ENCODE measurements around the gene TET2.

The TET2 gene

GRCh38 chr4:105179539-105180401 is 33.1 kb downstream of the TET2 start:
- peaks cover 38% of the 10 kb centered on the region for H3K4me1 Mint-ChIP-seq (ENCODE audit: low read depth)
- intact Hi-C loops (cut with micrococcal nuclease): no loop called here
- peaks cover 19% of the 10 kb centered on the region for H3K9me3 Mint-ChIP-seq
- H3K27ac Mint-ChIP-seq: no peak overlapping the region
- H3K36me3 Mint-ChIP-seq (ENCODE audit: low read depth): peaks cover 57% of the 10 kb centered on the region
- H3K4me3 Mint-ChIP-seq: no peak overlapping the region
- no peaks in the 10 kb centered on the region for H3K27me3 Mint-ChIP-seq

DNA sequence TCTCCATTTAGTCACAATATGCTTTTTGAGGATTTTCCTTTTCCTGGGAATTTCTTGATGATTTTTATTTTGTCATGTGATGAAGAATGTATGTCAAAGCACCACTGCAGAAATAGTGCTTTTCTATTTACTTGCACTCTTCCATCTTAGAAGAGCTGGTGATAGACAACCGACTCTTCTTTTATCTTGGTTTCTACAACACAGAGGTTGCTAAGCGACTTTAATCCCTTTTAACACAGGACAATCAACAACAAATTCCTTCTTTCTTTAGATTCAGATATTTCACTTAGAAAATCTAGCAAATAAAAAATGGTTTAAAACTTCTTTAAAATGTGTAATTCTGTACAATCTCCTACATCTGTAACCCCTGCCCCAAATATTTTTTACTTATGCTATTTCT is 34.6 kb downstream of the TET2 start:
- Mint-ChIP-seq H3K27me3 (no peaks in the 10 kb centered on the region), H3K27ac (peak overlapping the region; percentile 3), H3K36me3 (ENCODE audit: low read depth) (peaks cover 54% of the 10 kb centered on the region), H3K4me1 (ENCODE audit: low read depth) (peaks cover 37% of the 10 kb centered on the region), H3K4me3 (no peak overlapping the region), H3K9me3 (peaks cover 7% of the 10 kb centered on the region)
- intact Hi-C loops (cut with micrococcal nuclease): no loop called here

DNA sequence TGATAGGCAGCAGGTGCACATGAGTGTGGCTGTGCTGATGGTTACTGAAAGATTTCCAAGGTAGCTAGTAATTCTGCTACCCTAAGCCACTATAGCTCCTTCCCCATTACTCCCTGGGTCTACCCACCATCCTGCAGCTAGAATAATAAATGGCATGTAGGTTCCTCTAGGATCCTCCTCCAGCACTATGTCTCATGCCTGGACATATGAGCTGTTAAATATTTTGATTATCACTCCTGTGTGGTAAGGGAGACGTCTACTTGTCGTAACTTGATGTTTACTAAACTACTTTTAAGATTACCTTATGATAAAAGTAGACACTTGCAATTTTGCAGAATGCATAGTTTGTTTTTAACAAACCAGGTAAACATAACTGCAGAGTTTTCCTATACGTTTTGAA is 35.5 kb downstream of the TET2 start:
- intact Hi-C loops (cut with micrococcal nuclease): no loop called here
- H3K9me3 Mint-ChIP-seq: peaks cover 1% of the 10 kb centered on the region
- peaks cover 45% of the 10 kb centered on the region for H3K36me3 Mint-ChIP-seq (ENCODE audit: low read depth)
- H3K4me1 Mint-ChIP-seq (ENCODE audit: low read depth): peaks cover 37% of the 10 kb centered on the region
- H3K27me3 Mint-ChIP-seq: no peaks in the 10 kb centered on the region
- H3K27ac Mint-ChIP-seq: no peak overlapping the region
- no peak overlapping the region for H3K4me3 Mint-ChIP-seq

GRCh38 chr4:105184316-105184980 is 37.8 kb downstream of the TET2 start:
- no peak overlapping the region for H3K4me3 Mint-ChIP-seq
- peak overlapping the region; percentile 11 for H3K27ac Mint-ChIP-seq
- H3K9me3 Mint-ChIP-seq: no peaks in the 10 kb centered on the region
- H3K4me1 Mint-ChIP-seq (ENCODE audit: low read depth): peaks cover 44% of the 10 kb centered on the region
- no peaks in the 10 kb centered on the region for H3K27me3 Mint-ChIP-seq
- intact Hi-C loops (cut with micrococcal nuclease): no loop called here
- H3K36me3 Mint-ChIP-seq (ENCODE audit: low read depth): peaks cover 38% of the 10 kb centered on the region

- intact Hi-C loops (cut with micrococcal nuclease): no loop called here
- Mint-ChIP-seq H3K4me1 (ENCODE audit: low read depth) (peaks cover 52% of the 10 kb centered on the region), H3K27me3 (no peaks in the 10 kb centered on the region), H3K27ac (no peak overlapping the region), H3K9me3 (no peaks in the 10 kb centered on the region), H3K36me3 (ENCODE audit: low read depth) (peaks cover 42% of the 10 kb centered on the region), H3K4me3 (no peak overlapping the region)
These were observed 40.1 kb downstream of the TET2 start for GRCh38 chr4:105186701-105187161.

GRCh38 chr4:105189855-105190650 is 43.4 kb downstream of the TET2 start:
- H3K4me1 Mint-ChIP-seq (ENCODE audit: low read depth): peaks cover 67% of the 10 kb centered on the region
- intact Hi-C loops (cut with micrococcal nuclease): loop anchor here (5.0 kb wide), 2 partner anchors 43 to 282 kb away; partner anchors contain the start of genes PPA2 and TET2

DNA sequence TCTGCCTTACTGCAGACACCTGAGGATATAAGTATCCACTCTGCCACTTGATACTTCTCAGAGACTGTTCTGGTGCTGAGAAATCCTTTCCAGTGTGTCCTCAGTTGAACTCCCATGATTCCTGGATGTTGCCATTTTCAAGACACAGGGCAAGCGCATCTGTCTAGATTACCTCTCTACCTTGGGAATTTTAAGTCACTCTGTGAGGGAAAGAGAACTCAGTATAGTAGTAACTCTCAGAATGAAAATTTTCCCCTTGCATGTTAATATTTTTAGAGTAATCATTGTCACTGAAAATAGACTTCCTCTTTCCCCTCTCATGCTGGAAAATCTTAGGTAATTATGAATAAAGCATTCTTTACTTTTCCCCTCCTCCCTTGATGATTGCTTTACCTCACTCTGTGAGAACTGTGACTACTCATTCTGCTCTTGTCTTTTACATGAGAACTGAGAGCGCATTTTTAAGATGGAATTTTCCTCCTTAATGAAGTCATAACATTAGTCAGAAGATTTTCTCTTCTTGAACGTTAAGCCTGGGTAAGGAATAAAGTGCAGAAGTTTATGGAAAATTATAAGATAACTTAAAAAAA is 45.0 kb downstream of the TET2 start:
- no peaks in the 10 kb centered on the region for H3K9me3 Mint-ChIP-seq
- peak overlapping the region; percentile 63 for H3K27ac Mint-ChIP-seq
- H3K4me3 Mint-ChIP-seq: no peak overlapping the region
- intact Hi-C loops (cut with micrococcal nuclease): loop anchor here (5.0 kb wide), 2 partner anchors 44 to 281 kb away; partner anchors contain the start of genes PPA2 and TET2
- H3K4me1 Mint-ChIP-seq (ENCODE audit: low read depth): peaks cover 70% of the 10 kb centered on the region
- peaks cover 59% of the 10 kb centered on the region for H3K36me3 Mint-ChIP-seq (ENCODE audit: low read depth)
- H3K27me3 Mint-ChIP-seq: no peaks in the 10 kb centered on the region

More at GRCh38 chr4:105189855-105190650, 43.4 kb downstream of the TET2 start:
- no peaks in the 10 kb centered on the region for H3K27me3 Mint-ChIP-seq
- H3K36me3 Mint-ChIP-seq (ENCODE audit: low read depth): peaks cover 58% of the 10 kb centered on the region
- no peaks in the 10 kb centered on the region for H3K9me3 Mint-ChIP-seq
- H3K4me3 Mint-ChIP-seq: no peak overlapping the region
- H3K27ac Mint-ChIP-seq: peak overlapping the region; percentile 32

- peak overlapping the region; percentile 83 for H3K27ac Mint-ChIP-seq
These were observed 45.8 kb downstream of the TET2 start for GRCh38 chr4:105192474-105192873.

DNA sequence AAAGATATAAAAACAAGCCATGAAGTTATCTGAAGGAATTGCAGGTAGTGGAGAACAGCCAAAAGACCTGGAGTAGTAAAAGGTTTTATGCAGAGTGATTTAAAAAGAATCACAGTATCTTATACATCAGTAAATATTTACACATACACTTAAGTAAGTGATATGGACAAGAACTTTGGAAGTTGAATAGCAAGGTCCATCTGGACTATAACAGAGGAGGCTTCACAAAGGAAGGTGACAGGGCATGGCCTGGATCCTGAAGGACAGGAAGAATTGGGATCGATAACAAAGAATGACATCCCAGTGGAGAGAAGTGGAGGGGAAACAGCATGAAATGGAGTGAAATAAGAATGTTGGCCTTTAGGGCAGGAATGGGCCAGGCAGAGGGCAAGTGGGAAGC is 46.2 kb downstream of the TET2 start:
- Mint-ChIP-seq H3K27me3 (no peaks in the 10 kb centered on the region), H3K36me3 (ENCODE audit: low read depth) (peaks cover 59% of the 10 kb centered on the region), H3K9me3 (no peaks in the 10 kb centered on the region), H3K4me1 (ENCODE audit: low read depth) (peaks cover 78% of the 10 kb centered on the region), H3K27ac (peak overlapping the region; percentile 83), H3K4me3 (no peak overlapping the region)
- intact Hi-C loops (cut with micrococcal nuclease): loop anchor here (5.0 kb wide), 2 partner anchors 46 to 279 kb away; partner anchors contain the start of genes PPA2 and TET2

More at GRCh38 chr4:105192474-105192873, 45.8 kb downstream of the TET2 start:
- intact Hi-C loops (cut with micrococcal nuclease): loop anchor here (5.0 kb wide), 2 partner anchors 45 to 280 kb away; partner anchors contain the start of genes PPA2 and TET2
- Mint-ChIP-seq H3K9me3 (no peaks in the 10 kb centered on the region), H3K27me3 (no peaks in the 10 kb centered on the region), H3K36me3 (ENCODE audit: low read depth) (peaks cover 59% of the 10 kb centered on the region), H3K4me1 (ENCODE audit: low read depth) (peaks cover 78% of the 10 kb centered on the region), H3K4me3 (no peak overlapping the region)

- intact Hi-C loops (cut with micrococcal nuclease): loop anchor here (5.0 kb wide), 2 partner anchors 46 to 279 kb away; partner anchors contain the start of genes PPA2 and TET2
- Mint-ChIP-seq H3K4me3 (no peak overlapping the region), H3K4me1 (ENCODE audit: low read depth) (peaks cover 74% of the 10 kb centered on the region), H3K27ac (peak overlapping the region; percentile 83), H3K9me3 (no peaks in the 10 kb centered on the region), H3K36me3 (ENCODE audit: low read depth) (peaks cover 59% of the 10 kb centered on the region), H3K27me3 (no peaks in the 10 kb centered on the region)
These were observed 46.9 kb downstream of the TET2 start for GRCh38 chr4:105193536-105193935.

DNA sequence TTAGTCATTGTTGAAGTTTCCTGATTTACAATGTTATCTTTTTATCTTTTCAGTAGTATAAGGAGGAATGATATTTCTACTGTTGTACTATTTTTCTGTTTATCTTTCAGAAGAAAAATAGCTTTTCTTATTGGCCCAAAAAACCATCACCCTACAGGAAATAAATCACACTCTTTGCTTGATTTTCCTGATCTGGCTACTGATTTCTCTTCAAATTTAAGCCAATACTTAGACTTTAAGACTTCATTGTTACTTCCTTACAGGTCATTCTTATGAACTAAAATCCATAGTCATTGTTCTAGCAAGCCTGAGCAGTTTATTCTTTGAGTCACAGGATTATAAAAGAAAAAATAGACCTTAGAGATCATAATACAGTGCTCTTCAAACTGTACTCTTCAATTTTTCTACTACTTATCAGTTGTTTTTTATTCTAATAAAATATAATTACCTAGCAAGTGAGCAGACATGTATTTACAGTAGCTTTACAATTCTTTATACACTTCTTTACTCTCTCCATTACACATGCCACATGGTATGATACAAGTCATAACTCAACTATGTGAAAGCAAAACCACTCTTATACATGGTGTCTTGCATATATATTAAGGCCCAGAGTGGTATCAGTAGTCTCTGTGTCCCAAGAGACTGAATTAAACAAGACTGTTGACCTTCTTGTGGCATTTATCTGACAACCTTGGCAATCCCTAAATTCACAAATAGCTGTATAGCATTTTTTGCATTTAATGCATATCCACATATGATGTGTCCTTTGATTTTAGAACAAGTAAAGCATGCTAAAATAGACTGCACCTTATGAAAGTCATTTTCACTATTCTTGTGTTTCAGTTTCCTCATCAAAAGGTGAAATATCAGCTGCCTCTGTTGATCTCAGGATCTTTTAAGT is 47.9 kb downstream of the TET2 start:
- H3K9me3 Mint-ChIP-seq: no peaks in the 10 kb centered on the region
- intact Hi-C loops (cut with micrococcal nuclease): loop anchor here (5.0 kb wide), 3 partner anchors 47 to 278 kb away; partner anchors contain the start of genes PPA2 and TET2
- no peak overlapping the region for H3K4me3 Mint-ChIP-seq
- H3K27ac Mint-ChIP-seq: peak overlapping the region; percentile 83
- peaks cover 64% of the 10 kb centered on the region for H3K36me3 Mint-ChIP-seq (ENCODE audit: low read depth)
- no peaks in the 10 kb centered on the region for H3K27me3 Mint-ChIP-seq
- H3K4me1 Mint-ChIP-seq (ENCODE audit: low read depth): peaks cover 76% of the 10 kb centered on the region

DNA sequence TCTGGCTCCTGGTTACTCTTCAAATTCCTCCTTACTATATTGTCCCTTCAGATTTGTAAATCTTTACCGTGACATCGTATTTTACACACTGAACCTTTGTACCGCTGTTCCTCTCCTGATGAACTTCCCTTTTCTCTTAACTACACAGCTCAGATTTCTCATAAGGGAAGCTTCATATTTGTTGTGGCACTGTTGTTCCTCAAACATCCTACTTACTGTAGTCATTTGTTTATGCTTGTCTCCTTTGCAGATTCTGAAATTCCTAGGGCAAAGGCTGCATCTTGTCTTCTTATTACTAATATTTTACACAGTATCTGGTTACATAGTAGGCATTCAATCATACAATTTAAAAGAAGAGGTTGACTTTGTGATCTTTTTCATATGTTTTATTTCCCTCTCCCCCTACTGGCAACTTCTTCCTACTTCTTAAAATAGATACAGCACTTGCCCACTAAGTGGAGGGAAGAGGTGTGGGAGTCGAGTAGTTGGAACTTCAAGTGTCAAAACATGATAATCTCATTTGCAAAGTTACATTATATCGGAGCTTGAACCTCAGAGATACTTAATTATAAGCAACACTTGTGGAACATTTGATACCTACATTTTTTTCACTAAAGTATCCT is 50.0 kb downstream of the TET2 start:
- Mint-ChIP-seq H3K4me3 (peak overlapping the region; percentile 2), H3K27ac (peak overlapping the region; percentile 76), H3K4me1 (ENCODE audit: low read depth) (peaks cover 68% of the 10 kb centered on the region), H3K27me3 (no peaks in the 10 kb centered on the region), H3K36me3 (ENCODE audit: low read depth) (peaks cover 60% of the 10 kb centered on the region), H3K9me3 (no peaks in the 10 kb centered on the region)
- intact Hi-C loops (cut with micrococcal nuclease): loop anchor here (5.0 kb wide), 1 partner anchor 139 kb away; no protein-coding TSS in a partner anchor
